Inflammatory macrophage treated with lipopolysaccharide for 4 hours (primary cell): ENCODE measurements around the gene NAV3.

ENCODE experiments used
- DNase-seq: peaks from one replicate; pipeline ENCODE4 v3.0.0-alpha.2; 2020

Gene NAV3

DNA sequence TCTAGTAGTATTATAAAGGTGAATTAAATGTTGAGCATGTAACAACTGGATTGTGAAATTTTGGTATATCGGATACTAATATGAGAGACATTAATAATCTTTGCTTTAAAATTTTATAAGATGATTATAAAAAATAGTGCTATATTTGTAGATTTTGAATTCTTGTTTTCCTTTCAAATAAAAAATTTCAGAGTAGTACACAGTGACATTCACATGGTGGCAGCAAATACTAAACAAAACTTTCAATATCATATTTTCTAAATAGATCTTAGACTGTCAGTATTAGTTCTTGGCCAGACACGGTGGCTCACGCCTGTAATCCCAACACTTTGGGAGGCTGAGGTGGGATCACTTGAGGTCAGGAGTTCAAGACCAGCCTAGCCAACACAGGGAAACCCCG lies 166.0 kb downstream of the NAV3 start:
- DNase-seq, result no peak

DNA sequence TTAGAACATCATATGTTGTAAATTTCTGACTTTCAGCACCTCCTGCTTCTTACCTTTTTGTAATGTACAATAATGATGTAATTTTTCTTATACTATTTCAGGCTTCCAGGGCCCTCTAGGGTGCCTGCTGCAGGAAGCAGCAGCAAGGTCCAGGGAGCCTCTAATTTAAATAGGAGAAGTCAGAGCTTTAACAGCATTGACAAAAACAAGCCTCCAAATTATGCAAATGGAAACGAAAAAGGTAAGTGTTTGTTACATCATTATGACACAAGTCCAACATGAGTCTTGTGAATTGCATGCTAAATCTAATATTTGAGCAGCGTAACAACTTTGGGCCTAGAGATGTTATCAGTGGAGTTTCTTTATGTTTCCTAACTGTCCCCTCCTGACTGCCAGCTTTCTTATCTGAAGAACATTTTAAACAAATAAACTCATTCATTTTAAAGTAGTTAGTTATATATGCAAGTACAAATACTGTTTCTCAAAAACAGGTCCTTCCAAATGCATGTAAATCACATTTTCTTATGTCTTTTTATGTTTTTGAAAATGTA lies 167.6 kb downstream of the NAV3 start:
- no peak for DNase-seq

DNA sequence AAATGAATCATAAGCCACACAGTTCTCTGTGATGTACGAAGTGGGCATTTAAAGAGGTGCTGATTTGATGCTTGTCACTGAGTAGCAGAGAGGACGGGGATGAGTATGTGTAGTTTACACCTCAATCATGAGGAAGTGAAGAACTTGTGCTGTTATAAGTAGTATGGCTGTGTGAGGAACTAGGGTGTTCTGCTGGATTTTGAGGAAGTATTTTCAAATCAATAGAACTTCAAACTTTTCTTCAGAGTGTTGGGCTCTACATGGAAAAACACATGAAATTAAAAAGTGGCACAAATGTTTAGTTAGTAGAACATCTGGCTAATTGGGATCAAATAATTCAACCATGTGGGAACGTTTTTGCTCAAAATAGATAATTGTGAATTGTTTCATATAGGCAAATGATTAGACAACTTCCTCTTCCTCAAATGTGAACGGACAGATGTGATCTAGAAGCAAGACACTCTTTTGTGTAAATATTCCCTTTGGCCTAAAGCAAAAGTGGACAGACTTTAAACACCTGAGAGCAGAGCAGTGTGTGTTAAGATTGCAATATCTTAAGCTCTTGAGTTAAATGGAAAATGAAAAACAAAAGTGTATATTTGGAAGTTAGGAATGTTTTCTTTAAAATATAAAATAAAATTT lies 168.5 kb downstream of the NAV3 start:
- DNase-seq, result peak; percentile 45

DNA sequence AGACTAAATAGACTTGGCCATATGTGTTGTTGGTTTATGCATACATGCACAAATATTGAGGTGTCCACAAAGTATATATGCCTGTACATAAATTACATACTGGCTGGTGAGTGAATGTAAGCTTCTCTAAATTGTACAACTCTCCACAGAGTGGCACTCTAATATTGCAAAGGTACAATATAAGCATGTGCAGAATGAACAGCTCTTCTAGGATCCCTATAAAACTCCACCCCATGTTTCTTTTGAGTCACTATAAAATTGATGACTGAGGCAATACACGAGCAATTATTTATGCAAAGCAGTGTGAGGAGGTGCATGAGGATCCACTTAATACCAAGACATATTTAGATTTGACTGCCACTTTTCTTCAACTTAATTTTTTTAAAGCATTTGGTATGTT lies 172.2 kb downstream of the NAV3 start:
- DNase-seq, result no peak

DNA sequence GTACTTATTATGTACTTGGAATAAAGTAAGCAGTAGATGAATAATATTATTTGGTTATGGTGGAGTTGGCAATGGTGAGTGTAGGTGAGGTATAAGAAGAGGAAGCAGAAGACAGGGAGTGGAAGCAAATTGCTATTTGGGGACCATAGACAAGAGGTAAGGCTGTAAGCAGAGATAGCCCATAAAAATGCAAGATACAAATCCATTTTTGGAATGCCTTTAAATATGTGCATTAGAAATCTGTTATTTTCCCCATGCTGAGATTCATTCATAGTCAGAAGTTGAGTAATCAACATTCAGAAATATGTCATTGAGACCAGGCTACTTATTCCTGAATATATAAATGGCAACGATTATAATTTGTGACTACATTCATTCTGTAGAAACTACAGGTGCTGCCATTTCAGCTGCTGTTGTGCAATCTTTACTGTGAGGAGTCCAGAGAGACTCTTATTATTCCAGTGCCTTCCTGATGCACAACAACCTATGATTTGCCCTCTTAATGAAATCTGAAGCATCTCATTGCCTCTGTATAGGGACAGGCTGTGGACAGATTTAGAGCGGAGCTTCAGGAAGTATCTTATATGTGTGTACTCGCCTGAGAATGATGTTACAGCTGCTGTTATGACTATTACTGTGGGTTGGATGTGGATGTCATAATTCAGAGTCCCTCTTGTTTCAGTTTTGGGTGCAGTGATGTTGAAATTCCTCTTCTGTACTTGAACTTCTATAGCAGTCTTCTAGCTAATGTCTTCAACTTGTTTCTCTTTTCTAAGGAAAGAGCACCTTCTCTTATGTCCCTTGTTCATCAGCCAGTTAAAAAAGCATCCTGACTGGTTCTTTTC lies 173.8 kb downstream of the NAV3 start:
- peak; percentile 87 for DNase-seq

DNA sequence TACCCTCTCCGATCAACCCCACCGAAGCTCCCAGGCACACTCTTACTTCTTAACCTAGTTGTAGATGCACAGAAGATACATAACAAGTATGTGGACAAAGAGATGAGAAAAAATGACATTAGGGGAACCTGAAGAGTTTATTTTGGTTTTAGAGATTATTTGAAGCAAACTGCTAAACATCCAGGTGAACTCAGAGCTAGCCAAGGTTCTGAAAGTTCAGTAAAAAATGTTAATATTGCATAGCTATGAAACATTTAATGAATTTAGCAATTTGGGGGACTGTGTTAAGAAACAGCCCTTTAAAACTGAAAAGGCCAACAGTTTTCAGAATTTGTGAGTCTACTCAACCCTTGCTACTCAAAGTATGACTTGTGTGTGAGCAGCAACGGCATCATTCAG lies 174.4 kb downstream of the NAV3 start:
- DNase-seq, result no peak

DNA sequence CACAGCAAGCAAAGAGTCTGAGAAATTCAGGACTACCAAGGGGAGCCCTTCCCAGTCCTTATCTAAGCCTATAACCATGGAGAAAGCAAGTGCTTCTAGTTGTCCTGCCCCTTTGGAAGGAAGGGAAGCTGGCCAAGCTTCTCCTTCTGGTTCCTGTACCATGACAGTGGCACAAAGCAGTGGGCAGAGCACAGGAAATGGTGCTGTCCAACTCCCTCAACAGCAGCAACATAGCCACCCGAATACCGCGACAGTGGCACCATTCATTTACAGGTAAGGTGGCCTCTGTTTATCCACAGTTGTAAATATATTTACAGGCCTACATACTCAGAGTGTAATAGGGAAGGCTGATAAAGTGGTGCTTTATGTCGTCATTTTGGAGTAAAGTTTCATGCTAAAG lies 176.5 kb downstream of the NAV3 start:
- DNase-seq, result no peak

DNA sequence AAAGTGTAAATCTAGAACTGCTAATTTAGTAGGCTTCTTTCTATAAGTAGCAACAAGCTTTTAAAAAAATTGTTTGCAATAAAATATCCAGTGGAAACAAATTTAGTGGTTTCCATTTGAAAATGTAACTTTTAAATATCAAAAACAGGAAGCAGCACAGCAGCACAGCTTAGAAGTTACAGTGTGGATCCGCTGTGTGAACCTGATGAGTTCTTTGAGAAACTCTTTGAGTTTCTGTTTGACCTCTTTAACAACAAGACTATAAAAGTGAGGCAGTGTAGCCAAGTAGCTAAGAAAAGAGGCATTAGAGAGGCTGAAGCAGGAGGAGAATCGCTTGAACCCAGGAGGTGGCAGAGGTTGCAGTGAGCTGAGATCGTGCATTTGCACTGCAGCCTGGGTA lies 178.3 kb downstream of the NAV3 start:
- no peak for DNase-seq

DNA sequence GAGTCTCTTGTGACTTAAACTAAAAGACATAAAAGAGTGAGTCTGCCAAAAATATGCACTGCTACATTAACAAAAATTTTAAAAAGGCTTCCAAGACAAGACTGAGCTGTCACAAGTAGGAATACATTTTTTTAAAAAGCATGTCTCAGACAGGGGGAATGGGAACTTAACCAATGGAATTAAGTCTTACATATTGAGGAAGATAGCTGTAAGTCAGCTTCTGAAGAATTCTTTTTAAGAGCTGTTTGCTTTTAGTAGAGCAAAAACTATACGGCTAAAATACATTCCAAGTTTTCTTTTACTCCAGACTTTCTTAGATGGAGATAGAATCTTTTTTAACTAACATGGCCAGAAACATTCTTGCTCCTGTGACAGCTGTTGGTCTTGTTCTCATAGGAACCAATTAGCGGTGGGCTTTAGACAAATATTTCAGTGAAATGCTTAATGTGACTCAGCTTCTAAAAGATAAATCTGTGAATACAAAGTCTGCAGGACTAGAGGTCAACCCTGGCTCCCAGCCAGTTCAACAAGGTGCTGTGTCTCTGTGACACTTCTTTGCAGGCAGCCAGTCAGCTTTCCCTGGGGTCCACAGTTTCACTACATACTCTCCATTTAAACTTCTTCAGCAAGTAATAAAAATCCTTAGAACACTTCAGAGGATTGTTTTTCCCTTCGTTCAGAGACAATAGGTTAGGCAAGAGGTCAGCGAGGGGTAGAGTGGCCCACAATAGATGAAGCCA lies 187.6 kb downstream of the NAV3 start:
- DNase-seq, result no peak

DNA sequence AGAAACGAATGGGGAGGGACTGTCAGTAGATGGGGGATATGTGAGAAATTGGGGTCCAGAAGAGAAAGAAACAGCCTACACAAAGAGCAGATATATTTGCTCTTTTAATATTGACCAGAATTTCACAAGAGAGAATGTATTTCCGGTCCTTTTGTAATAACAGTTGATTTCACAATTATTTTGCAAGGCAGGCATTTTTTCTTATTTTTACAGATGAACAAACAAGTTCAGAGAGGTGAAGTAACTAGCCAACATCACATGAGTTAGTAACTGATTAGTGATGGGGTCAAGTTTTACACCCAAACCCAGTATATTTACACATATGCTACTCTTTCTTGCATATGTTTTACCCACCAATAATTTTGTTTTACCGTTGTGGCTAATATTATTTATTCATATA lies 188.2 kb downstream of the NAV3 start:
- peak; percentile 48 for DNase-seq

DNA sequence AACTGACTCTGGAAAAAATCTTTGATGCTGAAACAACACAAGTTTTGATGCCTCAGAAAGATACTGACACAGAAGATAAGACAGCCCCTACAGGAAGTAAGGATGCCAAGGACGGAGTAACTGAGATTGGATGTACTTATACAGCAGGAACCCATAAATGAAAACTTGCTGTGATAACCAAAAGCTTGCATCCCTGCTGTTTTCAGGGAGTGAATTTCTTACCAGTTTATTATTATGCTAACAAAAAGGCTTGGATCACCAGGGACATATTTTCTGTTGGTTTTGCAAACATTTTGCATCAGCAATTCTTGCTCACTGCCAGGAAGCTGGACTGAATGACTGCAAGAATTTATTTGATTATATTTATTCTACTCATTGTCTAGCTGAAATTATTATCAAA lies 197.7 kb downstream of the NAV3 start:
- DNase-seq, result no peak

DNA sequence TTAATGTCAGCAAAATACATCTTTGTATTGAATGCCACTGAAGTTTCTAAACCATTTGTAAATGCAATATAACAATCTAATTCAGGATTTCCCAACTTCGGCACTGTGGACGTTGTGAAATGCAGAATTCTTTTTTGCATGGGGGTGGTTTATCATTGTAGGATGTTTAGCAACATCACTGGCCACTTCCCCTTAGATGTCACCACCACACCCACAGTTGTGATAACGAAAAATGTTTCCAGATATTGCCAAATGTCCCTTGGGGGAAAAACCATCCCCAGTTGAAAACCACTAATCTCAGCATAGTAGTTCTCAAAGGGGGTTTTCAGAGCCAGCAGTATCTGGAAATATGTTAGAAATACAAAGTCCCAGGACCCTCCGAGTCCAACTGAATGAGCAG lies 203.3 kb downstream of the NAV3 start:
- DNase-seq, result peak; percentile 88

DNA sequence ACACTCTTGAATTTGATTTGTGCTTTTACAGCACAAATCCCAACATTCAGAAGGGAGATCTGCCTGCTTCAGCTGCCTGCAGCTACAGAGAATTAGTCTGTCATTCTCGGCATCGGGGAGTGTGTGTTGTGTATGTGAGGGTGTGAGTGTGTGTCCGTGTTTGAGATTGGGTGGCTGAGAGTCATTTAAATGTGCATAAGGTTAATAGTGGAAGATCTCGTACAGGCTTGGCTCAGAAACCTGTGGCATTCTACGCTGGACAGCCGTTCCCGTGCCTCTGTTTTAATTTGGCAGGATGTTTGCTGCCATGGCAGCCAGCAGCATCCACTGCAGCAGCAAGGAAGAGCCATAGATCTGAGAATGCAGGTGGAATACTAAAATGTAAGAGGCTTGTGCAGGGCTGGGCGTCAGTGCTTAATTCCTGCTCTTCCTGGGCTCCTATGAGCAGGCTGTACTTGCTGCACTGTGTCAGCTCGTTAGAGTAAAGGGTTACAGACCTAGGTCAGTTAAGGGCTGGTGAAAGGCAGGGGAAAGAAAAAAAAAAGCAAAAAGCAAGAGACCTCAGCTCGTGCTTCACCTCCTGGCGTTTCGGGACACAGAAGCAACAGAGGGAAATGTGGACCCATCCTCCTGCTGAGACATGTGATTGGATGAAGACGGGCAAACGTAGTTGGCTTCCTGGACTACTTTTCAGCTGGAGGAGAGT lies 205.4 kb downstream of the NAV3 start:
- DNase-seq, result no peak

DNA sequence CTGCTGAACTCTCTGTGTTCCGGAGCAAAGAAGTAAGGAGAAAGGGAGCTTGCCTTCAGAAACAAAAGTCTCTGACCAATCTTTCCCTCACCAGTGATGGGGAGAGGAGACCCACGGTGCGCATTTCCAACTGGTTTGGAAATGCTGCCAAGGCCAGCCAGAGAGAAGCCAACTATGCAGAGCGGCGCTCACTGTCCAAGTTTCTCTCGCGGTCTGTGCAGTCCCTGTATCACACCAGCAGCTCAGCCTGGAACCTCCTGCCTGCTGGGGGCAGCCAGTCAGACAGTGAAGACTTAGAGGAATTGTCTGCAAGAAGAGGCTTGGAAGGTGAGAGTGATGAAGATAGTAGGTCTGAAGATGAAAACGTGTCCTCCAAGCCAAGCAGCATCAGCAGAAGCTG lies 206.2 kb downstream of the NAV3 start:
- DNase-seq, result no peak

DNA sequence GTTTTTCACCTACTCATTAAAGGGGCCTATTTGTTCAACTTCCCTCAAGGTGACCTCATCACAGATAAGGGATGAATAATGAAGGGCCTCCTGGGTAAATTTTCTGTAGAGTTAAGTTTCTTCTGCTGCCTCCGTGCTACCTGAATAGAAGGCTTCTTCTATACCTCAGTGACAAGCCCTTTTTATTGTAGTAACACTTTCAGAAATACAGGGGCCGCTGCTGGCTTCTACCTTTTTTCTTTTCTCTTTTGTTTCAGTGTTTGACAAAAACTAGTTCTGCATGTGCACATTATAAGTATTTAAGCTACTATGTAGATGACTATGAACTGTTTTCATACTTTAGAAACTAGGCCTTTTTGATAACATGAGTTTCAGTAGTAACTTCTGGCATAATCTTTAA lies 207.0 kb downstream of the NAV3 start:
- no peak for DNase-seq

DNA sequence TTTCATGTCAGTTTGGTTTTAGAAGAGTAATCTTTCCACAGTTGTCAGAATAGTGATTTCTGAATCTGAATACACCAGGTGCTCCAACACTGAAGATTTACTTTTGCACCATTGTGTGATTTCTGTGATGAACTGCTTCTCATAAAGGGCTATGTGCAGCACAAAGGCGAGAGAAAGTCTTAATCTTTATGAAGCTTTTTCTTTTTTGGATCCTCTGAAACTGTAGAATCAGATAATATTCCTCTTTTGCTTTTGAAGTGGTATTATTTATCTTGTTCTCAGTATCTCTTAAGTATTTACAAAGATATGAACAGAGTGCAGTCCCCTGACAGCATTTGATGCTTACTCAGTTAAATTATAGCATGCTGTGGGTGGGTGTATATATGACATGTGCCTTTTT lies 207.8 kb downstream of the NAV3 start:
- no peak for DNase-seq

DNA sequence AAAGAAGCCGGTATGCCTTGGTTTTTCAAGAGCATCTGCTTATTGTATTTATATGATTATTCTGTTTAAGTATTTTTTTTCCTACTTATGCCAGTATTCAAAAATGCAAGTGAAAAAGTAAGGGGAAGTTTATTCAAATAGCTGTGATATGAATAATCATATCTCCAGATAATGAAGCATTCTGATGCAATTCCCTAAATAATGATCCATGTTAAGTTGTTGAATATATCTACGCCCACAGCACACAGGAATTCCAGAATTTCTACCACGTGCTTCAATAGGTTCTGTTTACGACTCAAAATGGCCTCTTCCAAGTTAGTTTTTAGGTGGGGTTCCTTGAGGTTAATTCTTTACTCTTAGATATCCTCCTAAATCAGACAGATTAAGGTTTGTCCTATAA lies 208.3 kb downstream of the NAV3 start:
- DNase-seq, result no peak

DNA sequence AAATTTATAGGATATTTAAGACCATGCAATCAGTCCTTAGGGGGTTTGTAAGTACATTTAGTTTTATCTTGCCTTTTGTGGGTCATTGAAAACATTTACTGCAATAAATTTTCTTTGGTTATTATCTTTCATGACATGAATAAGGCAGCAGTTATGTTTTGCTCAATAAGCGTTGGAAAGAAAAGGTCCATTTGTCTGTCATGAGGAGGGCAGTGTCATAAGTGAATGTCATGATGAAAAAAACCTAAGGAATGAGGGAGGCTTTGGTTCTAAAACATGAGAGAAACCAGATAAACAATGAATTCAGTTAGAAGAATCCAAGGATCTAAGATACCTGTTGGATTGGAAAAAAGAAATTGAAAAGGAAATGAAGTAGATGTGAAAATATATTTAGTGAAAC lies 209.4 kb downstream of the NAV3 start:
- DNase-seq, result no peak

DNA sequence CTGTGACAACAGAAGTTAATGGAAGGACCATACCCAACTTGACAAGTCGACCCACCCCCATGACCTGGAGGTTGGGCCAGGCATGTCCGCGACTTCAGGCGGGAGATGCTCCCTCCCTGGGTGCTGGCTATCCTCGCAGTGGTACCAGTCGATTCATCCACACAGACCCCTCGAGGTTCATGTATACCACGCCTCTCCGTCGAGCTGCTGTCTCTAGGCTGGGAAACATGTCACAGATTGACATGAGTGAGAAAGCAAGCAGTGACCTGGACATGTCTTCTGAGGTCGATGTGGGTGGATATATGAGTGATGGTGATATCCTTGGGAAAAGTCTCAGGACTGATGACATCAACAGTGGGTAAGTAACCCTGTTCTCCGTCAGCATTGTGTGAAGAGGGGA lies 220.1 kb downstream of the NAV3 start:
- no peak for DNase-seq

DNA sequence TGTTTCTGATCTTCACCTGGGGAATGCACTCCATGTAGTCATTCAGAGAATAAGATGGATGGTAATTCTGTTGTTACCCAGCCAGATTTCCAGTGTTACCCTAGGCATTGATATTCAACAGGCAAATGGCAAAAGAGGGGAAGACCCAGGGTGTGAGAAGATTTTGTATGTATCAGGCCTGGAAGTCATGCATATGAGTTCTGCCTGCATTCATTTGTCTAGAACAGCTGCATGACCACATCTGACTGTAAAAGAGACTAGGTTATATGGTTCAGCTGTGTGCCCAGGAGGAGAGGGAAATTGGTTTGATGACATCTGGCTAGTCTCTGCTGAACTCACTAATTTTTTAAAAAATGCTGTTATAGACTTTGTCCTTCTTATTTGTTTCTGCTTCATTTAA lies 224.9 kb downstream of the NAV3 start:
- no peak for DNase-seq

DNA sequence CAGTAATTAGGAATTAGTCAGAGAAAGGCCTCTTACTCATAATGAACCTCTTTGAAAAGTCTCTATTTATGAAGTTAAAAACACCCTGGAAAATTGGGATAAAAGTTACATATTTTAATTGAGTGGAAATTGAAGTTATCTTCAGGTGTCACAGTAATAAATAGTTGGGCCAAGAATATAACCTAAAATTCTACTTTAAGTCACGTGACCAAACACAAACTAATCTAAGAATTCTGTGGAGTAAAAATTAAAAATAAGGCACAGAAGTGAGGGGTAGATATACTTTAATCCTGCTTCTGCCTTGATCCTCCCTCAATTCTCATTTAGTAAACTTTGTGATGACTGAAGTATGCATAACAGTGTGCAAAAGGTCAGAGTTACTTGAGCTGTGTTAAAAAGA lies 226.4 kb downstream of the NAV3 start:
- DNase-seq, result no peak

DNA sequence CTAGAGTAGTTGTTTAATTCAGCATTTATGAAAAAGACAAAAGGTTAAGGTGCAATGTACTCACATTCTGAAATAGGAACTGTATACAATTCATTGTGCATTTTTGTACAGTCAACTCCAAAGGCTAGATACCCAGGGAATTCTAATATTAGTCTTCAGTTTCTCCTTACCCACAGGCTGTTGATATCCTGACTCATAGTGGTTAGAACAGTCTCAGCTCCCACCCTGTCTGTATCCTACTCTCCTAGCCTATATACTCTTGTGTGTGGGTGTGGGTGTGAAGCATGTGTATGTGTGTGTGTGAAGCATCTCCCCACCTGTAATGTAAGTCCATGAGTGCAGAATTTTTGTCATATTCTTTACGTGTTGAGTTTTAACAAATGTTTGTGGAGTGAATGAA lies 229.5 kb downstream of the NAV3 start:
- no peak for DNase-seq

DNA sequence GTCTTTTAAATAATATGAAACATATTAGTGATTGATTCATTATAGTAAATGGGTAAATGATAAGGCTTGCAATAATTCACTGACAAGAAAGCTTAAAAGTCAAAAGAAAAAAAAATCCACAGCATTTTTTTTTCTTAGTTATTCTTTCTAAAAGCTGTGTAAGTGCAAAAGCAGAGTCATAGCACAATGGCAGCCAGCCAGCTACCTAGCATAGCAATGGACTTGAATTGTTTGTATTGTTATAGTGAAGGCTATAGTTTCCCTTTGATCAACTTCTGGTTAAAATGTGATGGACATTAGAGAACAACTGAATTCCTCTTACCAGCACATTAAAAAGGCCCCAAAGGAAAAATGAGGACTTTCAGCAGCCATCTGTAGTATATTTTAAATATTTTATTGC lies 232.1 kb downstream of the NAV3 start:
- no peak for DNase-seq
